SU-DHL-6 (cell line): ENCODE results near the gene MSH2.

ENCODE experiments used
- EZH2phosphoT487 ChIP-seq: fragments of 200-600 bp; sonication (generic), shearing (Covaris generic); conservative IDR thresholded peaks from 2 replicates; pipeline ENCODE4 v1.6.1; 2018; ENCODE audit warnings: mild to moderate bottlenecking, antibody characterized with exemption, low read length, moderate library complexity, mixed read lengths
- TF ChIP-seq, protein P1 (sequence below): fragments of 200-600 bp; sonication (generic); IDR thresholded peaks from one replicate; pipeline ENCODE4 v1.5.1; 2017; ENCODE audit warnings: antibody characterized with exemption, mild to moderate bottlenecking, low read length, moderate library complexity; ENCODE audit not compliant: insufficient read depth, poor library complexity, severe bottlenecking

DNA sequence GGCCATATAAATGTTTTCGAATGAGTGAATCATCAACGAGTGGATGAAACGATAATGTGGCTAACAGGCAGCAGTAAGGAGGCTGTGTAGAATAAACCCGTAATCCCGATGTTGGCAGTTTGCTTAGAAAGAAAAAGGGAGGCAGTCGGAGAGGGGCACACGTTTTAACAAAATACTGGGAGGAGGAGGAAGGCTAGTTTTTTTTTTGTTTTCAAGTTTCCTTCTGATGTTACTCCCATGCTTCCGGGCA is 476 bp upstream of the MSH2 start:
- TF ChIP-seq, protein P1, sequence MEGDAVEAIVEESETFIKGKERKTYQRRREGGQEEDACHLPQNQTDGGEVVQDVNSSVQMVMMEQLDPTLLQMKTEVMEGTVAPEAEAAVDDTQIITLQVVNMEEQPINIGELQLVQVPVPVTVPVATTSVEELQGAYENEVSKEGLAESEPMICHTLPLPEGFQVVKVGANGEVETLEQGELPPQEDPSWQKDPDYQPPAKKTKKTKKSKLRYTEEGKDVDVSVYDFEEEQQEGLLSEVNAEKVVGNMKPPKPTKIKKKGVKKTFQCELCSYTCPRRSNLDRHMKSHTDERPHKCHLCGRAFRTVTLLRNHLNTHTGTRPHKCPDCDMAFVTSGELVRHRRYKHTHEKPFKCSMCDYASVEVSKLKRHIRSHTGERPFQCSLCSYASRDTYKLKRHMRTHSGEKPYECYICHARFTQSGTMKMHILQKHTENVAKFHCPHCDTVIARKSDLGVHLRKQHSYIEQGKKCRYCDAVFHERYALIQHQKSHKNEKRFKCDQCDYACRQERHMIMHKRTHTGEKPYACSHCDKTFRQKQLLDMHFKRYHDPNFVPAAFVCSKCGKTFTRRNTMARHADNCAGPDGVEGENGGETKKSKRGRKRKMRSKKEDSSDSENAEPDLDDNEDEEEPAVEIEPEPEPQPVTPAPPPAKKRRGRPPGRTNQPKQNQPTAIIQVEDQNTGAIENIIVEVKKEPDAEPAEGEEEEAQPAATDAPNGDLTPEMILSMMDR: no peak
- no peak for TF ChIP-seq EZH2phosphoT487
